DND-41 (cell line): ENCODE results near the gene ZNF14.

Experiments used
- ATAC-seq: fragments of 200-7000 bp; cut with Tn5 transposase; 3 replicates; pipeline ENCODE4 v1.9.1; 2021; ENCODE audit warnings: low read depth; ENCODE audit not compliant: insufficient read depth
- DNase-seq: peaks from one replicate; pipeline ENCODE4 v3.0.0-alpha.2; 2020
- H2AFZ ChIP-seq: 2 replicates; pipeline ENCODE4 v1.6.0; 2012; ENCODE audit warnings: low read depth, low read length
- H3K27ac ChIP-seq: 2 replicates; pipeline ENCODE4 v1.5.1; 2012; ENCODE audit warnings: low read length, inconsistent platforms
- H3K27me3 ChIP-seq: fragments of 200-600 bp; sonication (generic); 2 replicates; pipeline ENCODE4 v1.6.0; 2012; ENCODE audit warnings: low read length, mild to moderate bottlenecking, inconsistent platforms; ENCODE audit not compliant: insufficient read depth, poor library complexity
- H3K36me3 ChIP-seq: 2 replicates; pipeline ENCODE4 v1.5.1; 2012; ENCODE audit warnings: low read length, inconsistent platforms; ENCODE audit not compliant: insufficient read depth
- H3K4me1 ChIP-seq: 2 replicates; pipeline ENCODE4 v1.5.1; 2012; ENCODE audit warnings: mild to moderate bottlenecking, low read length; ENCODE audit not compliant: insufficient read depth
- H3K4me2 ChIP-seq: 2 replicates; pipeline ENCODE4 v1.6.0; 2012; ENCODE audit warnings: mild to moderate bottlenecking, moderate library complexity, low read length, inconsistent platforms; ENCODE audit not compliant: insufficient read depth
- H3K4me3 ChIP-seq, 2 experiments: fragments of 200-600 bp in 1 of 2; shearing (Covaris generic) in 1 of 2; 2 replicates each; pipeline ENCODE4 v1.5.1; 2012 to 2016; ENCODE audit warnings: inconsistent platforms in 2 of 2, low read length in 2 of 2, mild to moderate bottlenecking in 2 of 2, low read depth in 1 of 2, moderate library complexity in 1 of 2
- H3K79me2 ChIP-seq: 2 replicates; pipeline ENCODE4 v1.6.0; 2012; ENCODE audit warnings: low read length, inconsistent platforms; ENCODE audit not compliant: insufficient read depth
- H3K9ac ChIP-seq: 2 replicates; pipeline ENCODE4 v1.6.0; 2012; ENCODE audit warnings: low read depth, mild to moderate bottlenecking, inconsistent platforms, low read length, moderate library complexity
- H3K9me3 ChIP-seq: 2 replicates; pipeline ENCODE4 v1.5.1; 2012; ENCODE audit warnings: low read length, moderate library complexity, mild to moderate bottlenecking, inconsistent platforms; ENCODE audit not compliant: insufficient read depth, severe bottlenecking
- H4K20me1 ChIP-seq: 2 replicates; pipeline ENCODE4 v1.6.0; 2012; ENCODE audit warnings: low read length; ENCODE audit not compliant: insufficient read depth
- EZH2 ChIP-seq: IDR thresholded peaks from 3 replicates; pipeline ENCODE4 v1.6.1; 2012; ENCODE audit warnings: borderline replicate concordance, low read depth, mild to moderate bottlenecking, moderate library complexity, low read length, inconsistent platforms; ENCODE audit not compliant: severe bottlenecking
- TF ChIP-seq, protein P1 (sequence below): IDR thresholded peaks from 2 replicates; pipeline ENCODE4 v1.5.1; 2012; ENCODE audit warnings: borderline replicate concordance, low read length, moderate library complexity, mild to moderate bottlenecking; ENCODE audit not compliant: poor library complexity, severe bottlenecking; ENCODE audit errors: extremely low read depth

ZNF14 gene

DNA sequence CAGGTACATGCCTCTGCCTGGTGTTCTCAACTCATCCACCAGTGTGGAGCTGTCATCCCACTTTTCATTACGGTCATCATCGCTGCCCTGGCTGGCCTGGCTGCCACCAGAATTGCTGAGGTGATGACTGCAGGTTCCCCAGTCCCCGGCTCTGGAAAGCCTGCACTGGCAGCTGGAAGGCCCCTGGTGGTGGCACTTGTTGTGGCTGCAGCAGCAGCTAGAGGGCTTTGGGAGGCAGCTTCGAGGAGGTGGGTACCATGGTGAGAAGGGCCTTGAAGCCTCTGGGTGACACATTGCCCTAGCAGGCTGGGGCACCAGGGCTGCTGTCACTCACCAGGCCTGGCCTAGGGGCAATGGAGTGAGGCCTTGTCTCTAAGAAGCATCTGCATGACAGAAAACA, 25.3 kb upstream of the ZNF14 start:
- Histone ChIP-seq H3K4me2 (no peak overlapping the region), H3K9ac (no peak overlapping the region), H3K4me3 (no peak overlapping the region), H3K9me3 (peaks cover 4% of the 10 kb centered on the region), H4K20me1 (no peaks in the 10 kb centered on the region), H3K79me2 (no peaks in the 10 kb centered on the region), H2AFZ (no peak overlapping the region), H3K27me3 (no peaks in the 10 kb centered on the region), H3K36me3 (no peaks in the 10 kb centered on the region), H3K27ac (no peak overlapping the region), H3K4me1 (no peaks in the 10 kb centered on the region)
- DNase-seq (no peak), ATAC-seq (0 out of 3 replicates have a peak, but pooled peaks have one; percentile 39)
- TF ChIP-seq, protein P1, sequence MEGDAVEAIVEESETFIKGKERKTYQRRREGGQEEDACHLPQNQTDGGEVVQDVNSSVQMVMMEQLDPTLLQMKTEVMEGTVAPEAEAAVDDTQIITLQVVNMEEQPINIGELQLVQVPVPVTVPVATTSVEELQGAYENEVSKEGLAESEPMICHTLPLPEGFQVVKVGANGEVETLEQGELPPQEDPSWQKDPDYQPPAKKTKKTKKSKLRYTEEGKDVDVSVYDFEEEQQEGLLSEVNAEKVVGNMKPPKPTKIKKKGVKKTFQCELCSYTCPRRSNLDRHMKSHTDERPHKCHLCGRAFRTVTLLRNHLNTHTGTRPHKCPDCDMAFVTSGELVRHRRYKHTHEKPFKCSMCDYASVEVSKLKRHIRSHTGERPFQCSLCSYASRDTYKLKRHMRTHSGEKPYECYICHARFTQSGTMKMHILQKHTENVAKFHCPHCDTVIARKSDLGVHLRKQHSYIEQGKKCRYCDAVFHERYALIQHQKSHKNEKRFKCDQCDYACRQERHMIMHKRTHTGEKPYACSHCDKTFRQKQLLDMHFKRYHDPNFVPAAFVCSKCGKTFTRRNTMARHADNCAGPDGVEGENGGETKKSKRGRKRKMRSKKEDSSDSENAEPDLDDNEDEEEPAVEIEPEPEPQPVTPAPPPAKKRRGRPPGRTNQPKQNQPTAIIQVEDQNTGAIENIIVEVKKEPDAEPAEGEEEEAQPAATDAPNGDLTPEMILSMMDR: peak; percentile 19
- no peak for TF ChIP-seq EZH2

- H3K9ac ChIP-seq: no peak overlapping the region
- no peaks in the 10 kb centered on the region for H3K4me1 ChIP-seq
- no peak overlapping the region for H2AFZ ChIP-seq
- no peak overlapping the region for H3K27ac ChIP-seq
- H3K79me2 ChIP-seq: no peaks in the 10 kb centered on the region
- H3K4me2 ChIP-seq: no peak overlapping the region
- H3K27me3 ChIP-seq: no peaks in the 10 kb centered on the region
- H3K36me3 ChIP-seq: no peaks in the 10 kb centered on the region
- no peak for DNase-seq
- ATAC-seq: no peak
- no peak overlapping the region for H3K4me3 ChIP-seq
- TF ChIP-seq, protein P1: no peak
- no peak for TF ChIP-seq EZH2
- H4K20me1 ChIP-seq: no peaks in the 10 kb centered on the region
- H3K9me3 ChIP-seq: peaks cover 4% of the 10 kb centered on the region
Observed at GRCh38 chr19:19752760-19753403, 20.0 kb upstream of the ZNF14 start.

- Histone ChIP-seq H3K36me3 (no peaks in the 10 kb centered on the region), H3K4me3 (no peak overlapping the region), H3K9me3 (peaks cover 4% of the 10 kb centered on the region), H3K4me1 (no peaks in the 10 kb centered on the region), H3K27me3 (no peaks in the 10 kb centered on the region), H3K79me2 (no peaks in the 10 kb centered on the region), H3K4me2 (no peak overlapping the region), H2AFZ (no peak overlapping the region), H3K27ac (no peak overlapping the region), H3K9ac (no peak overlapping the region), H4K20me1 (no peaks in the 10 kb centered on the region)
- no peak for TF ChIP-seq EZH2
- TF ChIP-seq, protein P1: no peak
- ATAC-seq: no peak
- DNase-seq: no peak
Observed at GRCh38 chr19:19751846-19752245, 18.9 kb upstream of the ZNF14 start.
